Measurements from ENCODE around the gene SAAL1. TPM values are rescaled to one million over a fixed set of nuclear protein-coding genes. Genes with fewer than 3 reads are reported as not detected.

The SAAL1 gene
- total RNA-seq: 10 to 100 TPM in 1 of 4 donors, 1 to 10 TPM in 3; 3.0 to 16.1 (median 4.4) TPM

GRCh38 chr11:18105802-18106574 lies at the start of gene SAAL1:
SAAL1 (minus strand) TSS chr11:18106082; CDS start chr11:18106041, 41 bp downstream.
- Histone ChIP-seq H3K9me3 (no peaks in the 10 kb centered on the region), H3K27me3 (no peaks in the 10 kb centered on the region), H3K36me3 (peaks cover 0 to 23% of the 10 kb centered on the region in 2 donors), H3K27ac (peak within 1 kb of the TSS; percentile 60 to 76 (median 68)), H3K4me3 (peak within 1 kb of the TSS; percentile 85 to 96 (median 90)), H3K4me1 (peaks cover 6 to 12% of the 10 kb centered on the region in 2 donors)
- in situ Hi-C loops (cut with MboI; ENCODE audit: low sequenced_read_pairs in 4 of 4) (loop anchor here in 3 of 4 donors (10.0 to 25.0 kb wide), 2 partner anchors 111 to 631 kb away; partner anchors contain the start of gene IGSF22 (in 2 of the 3)), intact Hi-C loops (cut with DNase I; ENCODE audit: low total_unique reads) (loop anchor here (5.0 kb wide), 2 partner anchors 94 to 114 kb away; partner anchors contain the start of gene SERGEF)
- peak; percentile 67 to 75 for DNase-seq
- ATAC-seq: peak; percentile 93 to 95
- TF ChIP-seq CTCF (IDR thresholded peaks at IDR 0.05 in 4 of 5, conservative IDR thresholded peaks at IDR 0.05 in 1 of 5) (peak; percentile 26 to 68 (median 49)), POLR2A (IDR thresholded peaks at IDR 0.05) (peak in 1 of 2 donors; percentile 39)

DNA sequence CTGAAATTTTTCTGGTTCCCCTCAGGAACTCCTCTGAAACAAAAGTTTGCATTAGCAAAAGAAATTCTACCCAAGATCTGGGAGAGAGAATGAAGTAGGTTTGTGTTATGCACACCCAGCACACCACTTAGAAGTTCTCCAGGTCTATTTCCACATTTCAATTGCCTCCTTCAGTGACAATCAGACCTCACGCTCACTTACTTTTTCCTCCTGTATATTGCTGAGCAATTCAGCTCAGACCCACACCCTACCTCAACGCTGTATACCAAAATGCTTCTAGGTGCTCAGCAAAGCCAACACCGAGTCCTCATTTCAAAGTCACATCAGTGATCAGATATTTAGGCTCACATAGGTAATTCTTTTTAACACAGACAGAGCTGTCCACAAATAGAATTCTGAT lies 45.7 kb upstream of the SAAL1 start:
- no peak for ATAC-seq
- Histone ChIP-seq H3K4me1 (no peaks in the 10 kb centered on the region), H3K27ac (no peak overlapping the region), H3K36me3 (no peaks in the 10 kb centered on the region), H3K9me3 (no peaks in the 10 kb centered on the region), H3K27me3 (no peaks in the 10 kb centered on the region), H3K4me3 (no peak overlapping the region)
- DNase-seq: no peak
- TF ChIP-seq CTCF (IDR thresholded peaks at IDR 0.05 in 4 of 5, conservative IDR thresholded peaks at IDR 0.05 in 1 of 5) (no peak), POLR2A (IDR thresholded peaks at IDR 0.05) (no peak)
- in situ Hi-C loops (cut with MboI; ENCODE audit: low sequenced_read_pairs in 4 of 4): no loop called here
- intact Hi-C loops (cut with DNase I; ENCODE audit: low total_unique reads): no loop called here

DNA sequence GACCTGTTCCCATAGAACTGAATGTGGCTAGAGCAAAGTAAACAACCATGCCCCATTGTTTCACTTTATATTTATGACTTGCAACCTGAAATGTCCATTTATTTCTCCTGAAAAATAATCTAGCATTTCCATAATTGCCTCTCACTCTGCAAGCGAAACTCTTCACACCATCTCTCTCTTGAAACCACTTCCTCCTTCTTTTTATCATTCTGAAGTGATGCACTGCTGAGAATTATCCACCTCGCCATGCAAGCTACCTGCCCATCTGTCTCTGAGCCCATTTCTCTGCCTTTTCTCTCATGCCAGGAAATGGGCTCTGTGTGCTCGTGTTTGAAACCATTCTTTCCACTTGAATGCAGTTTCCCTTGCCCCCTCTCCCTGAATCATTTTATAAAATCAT lies 40.0 kb upstream of the SAAL1 start:
- TF ChIP-seq POLR2A (IDR thresholded peaks at IDR 0.05) (no peak), CTCF (IDR thresholded peaks at IDR 0.05 in 4 of 5, conservative IDR thresholded peaks at IDR 0.05 in 1 of 5) (no peak)
- no peak overlapping the region for H3K27ac ChIP-seq
- no peaks in the 10 kb centered on the region for H3K27me3 ChIP-seq
- no peaks in the 10 kb centered on the region for H3K9me3 ChIP-seq
- in situ Hi-C loops (cut with MboI; ENCODE audit: low sequenced_read_pairs in 4 of 4) (no loop called here), intact Hi-C loops (cut with DNase I; ENCODE audit: low total_unique reads) (no loop called here)
- H3K4me3 ChIP-seq: no peak overlapping the region
- DNase-seq (no peak), ATAC-seq (no peak)
- H3K4me1 ChIP-seq: no peaks in the 10 kb centered on the region
- H3K36me3 ChIP-seq: no peaks in the 10 kb centered on the region

DNA sequence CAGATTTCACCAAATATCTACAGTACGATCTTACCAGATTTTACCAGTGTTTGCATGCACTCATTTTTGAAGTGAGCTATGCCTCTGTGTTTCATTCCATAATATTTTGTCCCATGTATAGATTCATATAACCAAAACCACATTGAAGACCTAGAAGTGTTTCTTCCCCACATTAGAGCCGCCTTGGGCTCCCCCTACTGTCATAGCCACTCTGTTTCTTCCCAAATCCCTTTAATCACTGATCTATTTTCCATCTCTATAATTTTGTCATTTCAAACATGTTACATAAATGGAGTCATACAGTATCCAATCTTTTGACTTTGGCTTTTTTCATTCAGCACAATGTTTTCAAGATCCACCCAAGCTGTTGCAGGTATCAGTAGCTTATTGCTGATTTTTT lies 39.1 kb upstream of the SAAL1 start:
- in situ Hi-C loops (cut with MboI; ENCODE audit: low sequenced_read_pairs in 4 of 4): no loop called here
- no peak for TF ChIP-seq CTCF (IDR thresholded peaks at IDR 0.05 in 4 of 5, conservative IDR thresholded peaks at IDR 0.05 in 1 of 5)
- TF ChIP-seq POLR2A (IDR thresholded peaks at IDR 0.05): no peak
- intact Hi-C loops (cut with DNase I; ENCODE audit: low total_unique reads): no loop called here

More for the DNA sequence above, 39.1 kb upstream of the SAAL1 start:
- H3K27ac ChIP-seq: no peak overlapping the region
- ATAC-seq: no peak
- no peaks in the 10 kb centered on the region for H3K4me1 ChIP-seq
- no peaks in the 10 kb centered on the region for H3K9me3 ChIP-seq
- H3K36me3 ChIP-seq: no peaks in the 10 kb centered on the region
- DNase-seq: no peak
- H3K4me3 ChIP-seq: no peak overlapping the region
- H3K27me3 ChIP-seq: no peaks in the 10 kb centered on the region

All from gastrocnemius medialis (tissue), 4 donors.